ENCODE measurements around the gene TDRD9. TPM values are rescaled to one million over a fixed set of nuclear protein-coding genes. Genes with fewer than 3 reads are reported as not detected.

TDRD9 gene
- total RNA-seq, 1 donor from 2014 or later, result 2.7 TPM

DNA sequence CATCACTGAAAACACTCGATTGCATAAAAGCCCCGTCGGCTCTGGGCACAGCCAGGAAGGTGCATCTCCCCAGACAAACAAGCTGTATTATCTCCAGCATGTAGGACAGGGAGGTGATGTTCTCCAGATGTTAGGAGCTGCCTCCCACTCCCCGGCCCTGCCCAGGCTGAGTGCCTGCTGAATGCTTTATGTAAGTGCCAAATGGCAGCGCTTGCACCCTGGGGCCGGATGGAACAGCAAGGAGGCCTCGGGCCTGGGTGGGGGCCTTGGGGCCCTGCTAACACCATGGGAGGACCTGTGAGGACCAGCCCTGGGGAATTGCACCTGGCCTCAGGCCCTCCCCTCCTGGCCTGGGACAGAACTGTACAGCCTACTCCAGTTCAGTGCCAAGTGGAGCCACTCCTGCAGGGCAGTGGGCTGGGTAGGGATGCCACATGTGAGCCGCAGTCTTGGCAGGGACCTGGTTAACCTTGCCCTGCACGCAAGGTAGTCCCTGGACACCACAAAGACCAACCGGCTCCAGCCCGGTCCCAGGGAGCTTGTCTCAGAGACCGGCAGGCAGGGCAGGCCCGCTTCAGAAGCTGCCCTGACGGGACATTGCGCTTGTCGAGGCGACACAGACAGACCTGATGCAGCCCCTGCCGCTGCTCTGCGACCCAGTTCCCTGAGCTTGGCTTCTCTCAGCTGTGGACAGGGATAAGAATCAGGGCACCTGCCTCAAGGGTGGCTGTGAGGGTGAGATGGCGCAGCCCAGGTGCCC lies 45.6 kb upstream of the TDRD9 start:
- TF ChIP-seq, protein P1, sequence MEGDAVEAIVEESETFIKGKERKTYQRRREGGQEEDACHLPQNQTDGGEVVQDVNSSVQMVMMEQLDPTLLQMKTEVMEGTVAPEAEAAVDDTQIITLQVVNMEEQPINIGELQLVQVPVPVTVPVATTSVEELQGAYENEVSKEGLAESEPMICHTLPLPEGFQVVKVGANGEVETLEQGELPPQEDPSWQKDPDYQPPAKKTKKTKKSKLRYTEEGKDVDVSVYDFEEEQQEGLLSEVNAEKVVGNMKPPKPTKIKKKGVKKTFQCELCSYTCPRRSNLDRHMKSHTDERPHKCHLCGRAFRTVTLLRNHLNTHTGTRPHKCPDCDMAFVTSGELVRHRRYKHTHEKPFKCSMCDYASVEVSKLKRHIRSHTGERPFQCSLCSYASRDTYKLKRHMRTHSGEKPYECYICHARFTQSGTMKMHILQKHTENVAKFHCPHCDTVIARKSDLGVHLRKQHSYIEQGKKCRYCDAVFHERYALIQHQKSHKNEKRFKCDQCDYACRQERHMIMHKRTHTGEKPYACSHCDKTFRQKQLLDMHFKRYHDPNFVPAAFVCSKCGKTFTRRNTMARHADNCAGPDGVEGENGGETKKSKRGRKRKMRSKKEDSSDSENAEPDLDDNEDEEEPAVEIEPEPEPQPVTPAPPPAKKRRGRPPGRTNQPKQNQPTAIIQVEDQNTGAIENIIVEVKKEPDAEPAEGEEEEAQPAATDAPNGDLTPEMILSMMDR (conservative IDR thresholded peaks at IDR 0.05; ENCODE audit: low read depth, low read length), result no peak
- no peak for DNase-seq (ENCODE audit: low read depth)

DNA sequence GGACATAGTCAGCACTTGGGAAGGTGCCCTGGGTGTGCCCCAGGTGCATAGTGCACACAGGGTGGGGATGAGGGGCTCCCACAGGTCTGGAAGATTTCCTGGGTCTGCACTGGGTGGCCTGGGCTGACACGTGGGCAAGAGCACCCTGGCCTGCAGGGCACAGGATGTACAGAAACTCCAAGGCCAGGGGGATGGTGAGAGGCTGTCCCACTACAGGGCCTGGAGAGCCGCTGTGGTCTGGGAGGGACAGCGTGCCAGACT lies 45.1 kb upstream of the TDRD9 start:
- TF ChIP-seq, protein P1 (conservative IDR thresholded peaks at IDR 0.05; ENCODE audit: low read depth, low read length), result no peak
- H3K4me3 ChIP-seq (ENCODE audit: low read depth, low read length), result no peak overlapping the region
- DNase-seq (ENCODE audit: low read depth), result no peak

More for the DNA sequence above, 45.6 kb upstream of the TDRD9 start:
- H3K4me3 ChIP-seq (ENCODE audit: low read depth, low read length), result no peak overlapping the region

DNA sequence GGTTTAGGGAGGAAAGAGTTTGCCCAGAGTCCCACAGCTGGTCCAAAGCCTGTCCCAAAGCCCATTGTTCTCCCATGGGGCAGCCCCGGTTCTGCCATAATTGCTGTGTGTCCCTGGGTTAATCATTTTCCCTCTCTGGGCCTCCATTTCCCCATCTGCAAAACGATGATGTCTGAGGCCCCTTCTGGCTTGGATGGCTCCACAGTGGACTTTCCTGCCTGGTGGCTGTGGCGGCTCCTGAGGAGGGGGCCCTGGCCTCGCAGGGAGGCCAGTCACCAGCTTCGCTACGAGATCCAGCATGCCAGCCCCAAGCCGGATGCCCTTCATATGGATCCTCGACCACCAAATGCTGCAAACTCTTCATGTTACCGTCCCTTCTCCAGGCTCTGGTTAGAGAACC lies 43.4 kb upstream of the TDRD9 start:
- DNase-seq (ENCODE audit: low read depth), result no peak
- TF ChIP-seq, protein P1 (conservative IDR thresholded peaks at IDR 0.05; ENCODE audit: low read depth, low read length), result no peak
- no peak overlapping the region for H3K4me3 ChIP-seq (ENCODE audit: low read depth, low read length)

DNA sequence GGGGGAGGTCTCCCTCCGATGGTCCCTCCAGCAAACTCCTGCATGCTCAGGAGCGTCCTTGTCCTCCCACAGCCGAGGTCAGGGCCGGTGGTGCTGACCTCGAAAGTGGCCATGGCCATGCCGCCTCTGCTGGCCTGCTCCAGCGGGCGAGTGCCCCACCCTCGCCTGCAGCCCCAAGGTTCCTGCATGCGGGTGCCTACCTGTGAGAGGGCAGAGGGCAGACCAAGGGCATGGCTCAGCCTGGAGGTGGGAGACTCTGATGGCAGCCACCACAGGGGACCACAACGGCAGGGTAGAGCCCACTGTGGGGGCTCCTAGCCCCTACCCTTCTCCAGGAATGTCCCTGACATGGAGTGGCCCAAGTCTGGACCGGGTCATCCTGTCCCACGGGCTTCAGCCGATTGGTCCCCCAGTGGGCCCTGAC lies 42.7 kb upstream of the TDRD9 start:
- TF ChIP-seq, protein P1 (conservative IDR thresholded peaks at IDR 0.05; ENCODE audit: low read depth, low read length), result no peak
- H3K4me3 ChIP-seq (ENCODE audit: low read depth, low read length), result no peak overlapping the region
- no peak for DNase-seq (ENCODE audit: low read depth)

DNA sequence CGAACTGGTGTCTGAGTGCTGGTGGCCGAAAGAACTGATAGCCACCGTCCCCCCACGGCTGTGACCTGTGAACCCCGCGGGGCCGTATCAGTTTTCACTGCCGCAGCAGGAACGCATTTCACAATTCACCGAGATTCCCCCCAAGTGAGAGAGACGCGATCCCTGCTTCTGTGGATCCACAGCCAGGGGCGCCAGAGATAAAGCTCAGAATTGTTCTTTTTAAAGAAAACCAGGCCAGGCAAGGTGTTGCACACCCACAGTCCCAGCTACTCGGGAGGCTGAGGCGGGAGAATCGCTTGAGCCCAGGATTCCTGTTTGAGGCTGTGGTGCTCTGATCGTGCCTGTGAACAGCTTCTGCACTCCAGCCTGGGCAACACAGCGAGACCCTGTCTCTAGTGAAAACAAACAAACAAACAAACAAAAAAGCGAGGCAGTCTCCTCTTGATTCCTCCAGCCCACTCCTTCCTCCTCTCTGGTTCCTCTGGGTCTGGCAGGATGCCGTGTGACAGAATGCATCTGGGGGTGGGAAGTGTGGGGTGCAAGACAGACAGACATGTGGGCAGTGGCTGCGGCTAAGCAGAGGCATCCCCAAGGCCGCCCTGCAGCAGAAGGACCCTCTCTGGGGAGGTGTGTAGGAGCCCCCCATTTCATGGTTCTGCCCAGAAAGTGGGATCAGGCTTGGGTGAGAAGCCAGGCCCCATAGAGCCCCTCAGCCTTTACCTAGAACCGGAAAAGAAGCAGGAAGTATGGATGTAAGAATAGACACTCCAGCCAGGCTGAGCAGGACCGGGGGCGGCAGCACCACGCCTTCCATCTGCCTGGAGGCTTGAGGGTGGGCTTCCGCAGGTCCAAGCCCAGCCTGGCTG lies 41.7 kb upstream of the TDRD9 start:
- TF ChIP-seq, protein P1 (conservative IDR thresholded peaks at IDR 0.05; ENCODE audit: low read depth, low read length), result peak; percentile 19

DNA sequence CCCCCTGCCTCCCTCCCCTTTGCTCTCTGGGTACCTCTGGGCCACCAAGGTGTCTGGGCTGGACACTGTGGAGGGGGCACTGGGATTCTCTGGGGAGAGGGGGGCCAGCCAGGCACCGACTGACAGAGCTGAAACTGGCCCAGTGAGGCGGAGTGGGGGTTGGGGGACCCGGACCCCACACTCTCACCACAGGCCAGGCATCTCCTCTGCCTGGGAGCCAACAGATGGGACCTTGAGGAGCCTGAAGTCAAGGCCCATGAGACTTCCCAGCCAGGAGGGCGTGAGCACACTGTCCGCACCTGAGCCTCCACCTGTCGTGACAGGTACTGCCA lies 41.1 kb upstream of the TDRD9 start:
- TF ChIP-seq, protein P1 (conservative IDR thresholded peaks at IDR 0.05; ENCODE audit: low read depth, low read length), result no peak
- no peak for DNase-seq (ENCODE audit: low read depth)
- no peak overlapping the region for H3K4me3 ChIP-seq (ENCODE audit: low read depth, low read length)

More for the DNA sequence above, 41.7 kb upstream of the TDRD9 start:
- no peak for DNase-seq (ENCODE audit: low read depth)
- no peak overlapping the region for H3K4me3 ChIP-seq (ENCODE audit: low read depth, low read length)
